Measurements from ENCODE around the gene FKRP.

Gene FKRP

DNA sequence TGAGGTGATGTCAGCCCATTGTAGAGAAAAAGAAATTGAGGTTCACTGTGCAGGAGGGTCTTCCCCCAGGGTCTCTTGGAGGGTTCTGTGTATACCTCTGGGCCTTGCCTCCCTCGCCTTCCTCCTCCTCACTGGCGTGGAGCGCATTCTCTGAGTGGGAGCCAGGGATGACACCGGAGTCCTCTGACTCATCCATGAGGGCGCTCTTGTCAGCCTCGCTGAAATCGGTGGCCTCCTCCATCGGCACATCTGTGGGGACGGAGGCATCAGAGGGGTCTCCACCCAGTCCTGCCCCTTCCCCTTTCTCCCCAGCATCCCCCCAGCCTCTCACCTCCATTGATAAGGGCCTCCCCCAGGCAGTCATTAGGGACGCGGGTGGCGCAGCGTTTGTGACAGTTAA, 45.2 kb upstream of the FKRP start:
- no peak for TF ChIP-seq EGR1 (IDR thresholded peaks at IDR 0.05)
- TF ChIP-seq CEBPB (IDR thresholded peaks at IDR 0.05), result no peak
- no peak for TF ChIP-seq TEAD4 (IDR thresholded peaks at IDR 0.05)
- TF ChIP-seq YY1 (IDR thresholded peaks at IDR 0.05; ENCODE audit: low read depth), result no peak
- TF ChIP-seq, protein P1, sequence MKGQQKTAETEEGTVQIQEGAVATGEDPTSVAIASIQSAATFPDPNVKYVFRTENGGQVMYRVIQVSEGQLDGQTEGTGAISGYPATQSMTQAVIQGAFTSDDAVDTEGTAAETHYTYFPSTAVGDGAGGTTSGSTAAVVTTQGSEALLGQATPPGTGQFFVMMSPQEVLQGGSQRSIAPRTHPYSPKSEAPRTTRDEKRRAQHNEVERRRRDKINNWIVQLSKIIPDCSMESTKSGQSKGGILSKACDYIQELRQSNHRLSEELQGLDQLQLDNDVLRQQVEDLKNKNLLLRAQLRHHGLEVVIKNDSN (IDR thresholded peaks at IDR 0.05), result no peak
- TF ChIP-seq EP300 (IDR thresholded peaks at IDR 0.05; ENCODE audit: borderline replicate concordance), result no peak
- TF ChIP-seq, protein P2, sequence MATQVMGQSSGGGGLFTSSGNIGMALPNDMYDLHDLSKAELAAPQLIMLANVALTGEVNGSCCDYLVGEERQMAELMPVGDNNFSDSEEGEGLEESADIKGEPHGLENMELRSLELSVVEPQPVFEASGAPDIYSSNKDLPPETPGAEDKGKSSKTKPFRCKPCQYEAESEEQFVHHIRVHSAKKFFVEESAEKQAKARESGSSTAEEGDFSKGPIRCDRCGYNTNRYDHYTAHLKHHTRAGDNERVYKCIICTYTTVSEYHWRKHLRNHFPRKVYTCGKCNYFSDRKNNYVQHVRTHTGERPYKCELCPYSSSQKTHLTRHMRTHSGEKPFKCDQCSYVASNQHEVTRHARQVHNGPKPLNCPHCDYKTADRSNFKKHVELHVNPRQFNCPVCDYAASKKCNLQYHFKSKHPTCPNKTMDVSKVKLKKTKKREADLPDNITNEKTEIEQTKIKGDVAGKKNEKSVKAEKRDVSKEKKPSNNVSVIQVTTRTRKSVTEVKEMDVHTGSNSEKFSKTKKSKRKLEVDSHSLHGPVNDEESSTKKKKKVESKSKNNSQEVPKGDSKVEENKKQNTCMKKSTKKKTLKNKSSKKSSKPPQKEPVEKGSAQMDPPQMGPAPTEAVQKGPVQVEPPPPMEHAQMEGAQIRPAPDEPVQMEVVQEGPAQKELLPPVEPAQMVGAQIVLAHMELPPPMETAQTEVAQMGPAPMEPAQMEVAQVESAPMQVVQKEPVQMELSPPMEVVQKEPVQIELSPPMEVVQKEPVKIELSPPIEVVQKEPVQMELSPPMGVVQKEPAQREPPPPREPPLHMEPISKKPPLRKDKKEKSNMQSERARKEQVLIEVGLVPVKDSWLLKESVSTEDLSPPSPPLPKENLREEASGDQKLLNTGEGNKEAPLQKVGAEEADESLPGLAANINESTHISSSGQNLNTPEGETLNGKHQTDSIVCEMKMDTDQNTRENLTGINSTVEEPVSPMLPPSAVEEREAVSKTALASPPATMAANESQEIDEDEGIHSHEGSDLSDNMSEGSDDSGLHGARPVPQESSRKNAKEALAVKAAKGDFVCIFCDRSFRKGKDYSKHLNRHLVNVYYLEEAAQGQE (IDR thresholded peaks at IDR 0.05; ENCODE audit: low read depth), result no peak
- TF ChIP-seq ZBTB7A (IDR thresholded peaks at IDR 0.05; ENCODE audit: low read depth), result no peak

DNA sequence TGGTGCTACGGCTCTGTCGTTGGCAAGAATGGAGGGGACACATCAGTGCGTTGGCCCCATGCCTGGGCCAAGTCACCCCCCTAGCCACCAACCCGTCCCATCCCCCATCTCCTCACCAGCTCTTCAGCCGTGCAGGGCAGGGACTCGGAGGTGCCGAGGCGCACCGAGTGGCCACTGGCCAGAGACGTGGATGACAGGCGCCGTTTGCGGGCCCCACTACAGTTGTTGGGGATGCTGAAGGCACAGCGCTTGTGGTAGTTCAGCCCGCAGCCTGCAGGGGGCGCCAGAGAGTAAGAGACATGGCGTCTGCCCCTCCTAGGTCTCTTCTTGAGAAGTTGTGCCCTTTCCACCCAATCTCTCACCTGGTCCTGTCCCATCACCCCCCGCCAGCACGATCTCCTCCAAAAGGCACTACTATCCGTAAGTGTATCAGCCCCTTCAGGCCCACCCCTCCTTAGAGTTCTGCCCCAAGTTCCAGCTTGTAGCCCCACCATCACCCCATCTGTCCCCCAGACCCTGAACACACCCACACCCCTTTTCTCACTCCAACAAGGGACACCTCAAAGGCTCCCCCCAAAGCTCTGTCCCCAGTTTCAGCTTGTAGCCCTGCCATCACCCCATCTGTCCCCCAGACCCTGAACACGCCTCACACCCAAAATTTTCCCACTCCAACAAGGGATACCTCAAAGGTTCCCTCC, 41.3 kb upstream of the FKRP start:
- TF ChIP-seq YY1 (IDR thresholded peaks at IDR 0.05; ENCODE audit: low read depth) (0 out of 2 replicates have a peak, but pooled peaks have one; percentile 29), RAD21 (IDR thresholded peaks at IDR 0.05; ENCODE audit: low read depth) (peak; percentile 39; the same call in 1 of the 2 replicates), ZBTB7A (IDR thresholded peaks at IDR 0.05; ENCODE audit: low read depth) (no peak), EGR1 (IDR thresholded peaks at IDR 0.05) (no peak), TEAD4 (IDR thresholded peaks at IDR 0.05) (no peak), EP300 (IDR thresholded peaks at IDR 0.05; ENCODE audit: borderline replicate concordance) (no peak)
- TF ChIP-seq, protein P1 (IDR thresholded peaks at IDR 0.05), result no peak
- TF ChIP-seq, protein P3, sequence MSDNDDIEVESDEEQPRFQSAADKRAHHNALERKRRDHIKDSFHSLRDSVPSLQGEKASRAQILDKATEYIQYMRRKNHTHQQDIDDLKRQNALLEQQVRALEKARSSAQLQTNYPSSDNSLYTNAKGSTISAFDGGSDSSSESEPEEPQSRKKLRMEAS (IDR thresholded peaks at IDR 0.05), result no peak

DNA sequence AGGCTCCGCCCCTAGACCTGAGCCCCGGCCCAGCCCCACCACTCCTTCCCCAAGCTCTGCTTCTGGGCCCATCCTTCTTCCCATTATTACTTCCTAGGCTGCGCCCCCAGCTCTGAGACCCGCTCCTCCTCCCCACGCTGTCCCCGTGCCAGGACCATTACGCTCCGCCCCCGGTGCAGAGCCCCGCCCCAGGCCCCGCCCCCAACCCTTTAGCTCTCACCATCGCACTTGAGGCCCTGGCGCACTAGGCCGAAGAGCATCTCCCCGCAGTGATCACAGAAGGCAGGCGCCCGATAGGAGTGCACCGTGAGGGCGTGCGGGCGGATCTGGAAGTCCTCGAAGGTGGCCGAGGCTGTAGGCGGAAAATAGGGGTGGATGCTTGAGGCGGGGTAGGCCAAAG, 35.2 kb upstream of the FKRP start:
- TF ChIP-seq EGR1 (IDR thresholded peaks at IDR 0.05) (no peak), FOXM1 (IDR thresholded peaks at IDR 0.05; ENCODE audit: borderline replicate concordance, low read depth) (no peak), CREB1 (IDR thresholded peaks at IDR 0.05; ENCODE audit: low read depth) (no peak), TAF1 (IDR thresholded peaks at IDR 0.05; ENCODE audit: low read depth) (no peak), TEAD4 (IDR thresholded peaks at IDR 0.05) (no peak), EP300 (IDR thresholded peaks at IDR 0.05; ENCODE audit: borderline replicate concordance) (no peak), TCF12 (IDR thresholded peaks at IDR 0.05; ENCODE audit: low read depth) (no peak), CEBPB (IDR thresholded peaks at IDR 0.05) (no peak), ZBTB7A (IDR thresholded peaks at IDR 0.05; ENCODE audit: low read depth) (no peak), NFIC (IDR thresholded peaks at IDR 0.05) (no peak), YY1 (IDR thresholded peaks at IDR 0.05; ENCODE audit: low read depth) (no peak), RAD21 (IDR thresholded peaks at IDR 0.05; ENCODE audit: low read depth) (no peak)
- TF ChIP-seq, protein P3 (IDR thresholded peaks at IDR 0.05), result no peak
- TF ChIP-seq, protein P1 (IDR thresholded peaks at IDR 0.05), result no peak
- TF ChIP-seq, protein P2 (IDR thresholded peaks at IDR 0.05; ENCODE audit: low read depth), result no peak

DNA sequence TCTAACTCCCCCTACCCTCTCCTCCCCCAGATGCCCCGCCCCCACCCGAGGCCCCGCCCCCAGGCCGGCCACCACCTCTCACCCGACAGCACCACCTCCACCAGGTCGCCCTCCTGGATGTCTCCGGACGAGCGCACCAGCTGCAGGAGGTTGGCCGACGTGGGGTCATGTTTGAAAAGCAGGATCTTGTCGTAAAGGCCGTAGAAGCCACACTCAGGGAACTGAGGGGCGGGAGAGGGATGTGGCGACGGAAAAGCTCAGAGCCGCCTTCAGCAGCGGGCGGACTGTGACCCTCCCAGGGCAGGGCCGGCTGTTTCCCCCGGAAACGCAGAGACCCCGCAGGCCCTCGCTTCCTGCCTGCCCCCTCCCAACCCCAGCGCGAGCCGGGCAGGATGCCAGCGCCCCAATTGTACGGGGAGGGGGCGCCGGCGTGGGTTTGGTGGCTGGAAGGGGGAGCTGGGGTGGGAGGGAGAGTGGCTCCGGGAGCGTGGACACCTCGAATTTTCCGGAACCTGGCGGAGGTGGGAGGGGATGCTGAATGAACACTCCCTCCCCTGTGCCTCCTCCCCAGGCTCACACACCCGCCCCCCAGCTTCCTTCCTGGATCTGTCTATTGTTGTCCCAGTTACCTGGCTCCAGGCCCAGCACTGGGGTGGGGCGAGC, 31.9 kb upstream of the FKRP start:
- TF ChIP-seq TAF1 (IDR thresholded peaks at IDR 0.05; ENCODE audit: low read depth) (peak; percentile 19; the same call in 1 of the 2 replicates), ZBTB7A (IDR thresholded peaks at IDR 0.05; ENCODE audit: low read depth) (peak; percentile 75), TCF12 (IDR thresholded peaks at IDR 0.05; ENCODE audit: low read depth) (no peak), NFIC (IDR thresholded peaks at IDR 0.05) (peak; percentile 87), CREB1 (IDR thresholded peaks at IDR 0.05; ENCODE audit: low read depth) (no peak)
- TF ChIP-seq, protein P3 (IDR thresholded peaks at IDR 0.05), result no peak

DNA sequence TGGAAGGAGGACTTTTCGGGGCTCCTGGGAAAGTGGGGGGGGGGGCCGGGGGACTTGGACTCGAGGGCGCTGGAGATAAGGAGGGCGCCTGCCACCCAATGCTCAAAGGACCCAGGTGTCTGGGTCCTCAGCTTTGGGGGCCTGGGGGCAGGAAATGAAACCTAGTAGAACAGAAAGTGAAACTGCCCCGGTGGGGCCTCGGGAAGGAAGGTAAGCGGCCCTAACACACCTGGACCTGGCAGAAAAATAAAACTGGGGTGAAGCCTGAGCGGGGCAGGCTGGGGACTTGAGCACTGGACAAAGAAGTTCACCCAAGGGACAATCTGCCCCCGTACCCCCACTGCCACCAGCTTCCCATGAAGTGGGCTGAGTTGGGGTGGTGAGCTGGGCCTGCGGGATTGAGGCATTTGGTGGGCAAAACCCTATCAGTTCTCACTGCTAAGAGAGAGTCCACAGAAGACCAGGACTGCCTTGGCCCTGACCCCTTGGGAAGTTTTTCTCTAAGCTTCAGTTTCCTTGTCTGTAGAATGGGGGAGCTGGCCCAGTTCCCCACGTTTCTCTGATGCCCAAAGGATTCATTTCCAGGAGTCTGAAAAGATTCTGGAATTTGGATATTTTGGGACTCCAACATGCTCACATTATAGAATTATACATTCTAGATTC, 31.3 kb upstream of the FKRP start:
- TF ChIP-seq, protein P3 (IDR thresholded peaks at IDR 0.05), result 0 out of 2 replicates have a peak, but pooled peaks have one; percentile 2
- TF ChIP-seq EGR1 (IDR thresholded peaks at IDR 0.05), result no peak
